ENCODE measurements around the gene UBAP2. TPM values are rescaled to one million over a fixed set of nuclear protein-coding genes. Genes with fewer than 3 reads are reported as not detected.

The UBAP2 gene
- total RNA-seq, 1 experiment from 2014 or later = 62.5 TPM

DNA sequence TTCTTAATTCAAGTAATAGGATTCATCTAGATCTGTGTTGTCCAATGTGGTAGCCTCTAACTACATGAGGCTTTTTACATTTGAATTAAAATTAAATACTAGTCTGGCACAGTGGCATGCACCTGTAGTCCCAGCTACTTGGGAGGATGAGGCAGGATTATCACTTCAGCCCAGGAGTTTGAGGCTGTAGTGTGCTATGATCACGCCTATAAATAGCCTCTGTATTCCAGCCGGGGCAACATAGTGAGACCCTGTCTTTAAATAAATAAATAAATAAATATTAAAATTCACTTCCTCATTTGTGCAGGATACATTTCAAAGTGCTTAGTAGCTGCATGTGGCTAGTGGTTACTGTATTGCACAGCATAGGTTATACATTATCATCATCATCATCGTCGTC, 139.9 kb downstream of the UBAP2 start:
- intact Hi-C loops (cut with micrococcal nuclease; ENCODE audit: unreplicated experiment) = no loop called here

DNA sequence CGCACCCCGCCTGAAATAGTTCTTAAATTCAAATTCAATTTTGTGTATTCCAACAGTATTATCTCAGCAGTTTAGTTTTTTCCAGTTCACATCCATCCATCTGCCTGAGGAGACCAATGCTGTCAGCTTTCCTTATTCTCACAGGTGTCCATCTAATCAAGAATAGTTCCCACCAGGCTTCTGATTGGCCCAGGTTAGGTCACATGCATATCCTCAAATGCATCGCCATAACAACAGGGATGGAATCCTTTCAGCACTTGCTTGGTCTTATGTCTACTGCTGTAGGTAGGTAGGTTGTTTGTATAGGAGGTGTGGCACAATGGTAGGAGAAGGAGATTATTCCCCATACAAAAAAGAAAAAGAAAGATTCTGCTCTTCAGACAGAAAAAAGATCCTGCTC, 140.6 kb downstream of the UBAP2 start:
- Histone ChIP-seq H3K9me3 (ENCODE audit: low read depth, low read length, poor library complexity, severe bottlenecking) (no peaks in the 10 kb centered on the region), H3K36me3 (ENCODE audit: insufficient read depth, low read length, poor library complexity, severe bottlenecking) (peaks cover 24% of the 10 kb centered on the region), H3K27ac (ENCODE audit: low read depth, low read length, poor library complexity, severe bottlenecking) (no peak overlapping the region), H3K27me3 (replicated peaks; ENCODE audit: insufficient read depth, low read depth, low read length, poor library complexity) (no peaks in the 10 kb centered on the region), H3K4me3 (ENCODE audit: low read depth, low read length, poor library complexity, severe bottlenecking) (no peak overlapping the region), H3K4me1 (ENCODE audit: insufficient read depth, low read length, poor library complexity, severe bottlenecking) (peaks cover 13% of the 10 kb centered on the region)
- no TSS peak for BruUV-seq (replicated peaks)
- POLR2A ChIA-PET (ENCODE audit: low non-redundant PET) = no interaction called here
- CTCF ChIA-PET = no interaction called here
- TF ChIP-seq EZH2 (IDR thresholded peaks at IDR 0.05; ENCODE audit: borderline replicate concordance, low read depth, low read length, poor library complexity, severe bottlenecking) = no peak
- TF ChIP-seq, protein P1, sequence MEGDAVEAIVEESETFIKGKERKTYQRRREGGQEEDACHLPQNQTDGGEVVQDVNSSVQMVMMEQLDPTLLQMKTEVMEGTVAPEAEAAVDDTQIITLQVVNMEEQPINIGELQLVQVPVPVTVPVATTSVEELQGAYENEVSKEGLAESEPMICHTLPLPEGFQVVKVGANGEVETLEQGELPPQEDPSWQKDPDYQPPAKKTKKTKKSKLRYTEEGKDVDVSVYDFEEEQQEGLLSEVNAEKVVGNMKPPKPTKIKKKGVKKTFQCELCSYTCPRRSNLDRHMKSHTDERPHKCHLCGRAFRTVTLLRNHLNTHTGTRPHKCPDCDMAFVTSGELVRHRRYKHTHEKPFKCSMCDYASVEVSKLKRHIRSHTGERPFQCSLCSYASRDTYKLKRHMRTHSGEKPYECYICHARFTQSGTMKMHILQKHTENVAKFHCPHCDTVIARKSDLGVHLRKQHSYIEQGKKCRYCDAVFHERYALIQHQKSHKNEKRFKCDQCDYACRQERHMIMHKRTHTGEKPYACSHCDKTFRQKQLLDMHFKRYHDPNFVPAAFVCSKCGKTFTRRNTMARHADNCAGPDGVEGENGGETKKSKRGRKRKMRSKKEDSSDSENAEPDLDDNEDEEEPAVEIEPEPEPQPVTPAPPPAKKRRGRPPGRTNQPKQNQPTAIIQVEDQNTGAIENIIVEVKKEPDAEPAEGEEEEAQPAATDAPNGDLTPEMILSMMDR (conservative IDR thresholded peaks at IDR 0.05; ENCODE audit: low read depth, low read length) = no peak
- DNase-seq (ENCODE audit: low spot score) = no peak
- intact Hi-C loops (cut with micrococcal nuclease; ENCODE audit: unreplicated experiment) = no loop called here

More for the DNA sequence above, 139.9 kb downstream of the UBAP2 start:
- BruUV-seq (replicated peaks) = no TSS peak
- H3K27ac ChIP-seq (ENCODE audit: low read depth, low read length, poor library complexity, severe bottlenecking) = no peak overlapping the region
- CTCF ChIA-PET = no interaction called here
- no peaks in the 10 kb centered on the region for H3K9me3 ChIP-seq (ENCODE audit: low read depth, low read length, poor library complexity, severe bottlenecking)
- H3K36me3 ChIP-seq (ENCODE audit: insufficient read depth, low read length, poor library complexity, severe bottlenecking) = peaks cover 30% of the 10 kb centered on the region
- no peak overlapping the region for H3K4me3 ChIP-seq (ENCODE audit: low read depth, low read length, poor library complexity, severe bottlenecking)
- peaks cover 12% of the 10 kb centered on the region for H3K4me1 ChIP-seq (ENCODE audit: insufficient read depth, low read length, poor library complexity, severe bottlenecking)
- POLR2A ChIA-PET (ENCODE audit: low non-redundant PET) = no interaction called here
- TF ChIP-seq, protein P1 (conservative IDR thresholded peaks at IDR 0.05; ENCODE audit: low read depth, low read length) = no peak
- no peak for TF ChIP-seq EZH2 (IDR thresholded peaks at IDR 0.05; ENCODE audit: borderline replicate concordance, low read depth, low read length, poor library complexity, severe bottlenecking)
- H3K27me3 ChIP-seq (replicated peaks; ENCODE audit: insufficient read depth, low read depth, low read length, poor library complexity) = no peaks in the 10 kb centered on the region
- no peak for DNase-seq (ENCODE audit: low spot score)

DNA sequence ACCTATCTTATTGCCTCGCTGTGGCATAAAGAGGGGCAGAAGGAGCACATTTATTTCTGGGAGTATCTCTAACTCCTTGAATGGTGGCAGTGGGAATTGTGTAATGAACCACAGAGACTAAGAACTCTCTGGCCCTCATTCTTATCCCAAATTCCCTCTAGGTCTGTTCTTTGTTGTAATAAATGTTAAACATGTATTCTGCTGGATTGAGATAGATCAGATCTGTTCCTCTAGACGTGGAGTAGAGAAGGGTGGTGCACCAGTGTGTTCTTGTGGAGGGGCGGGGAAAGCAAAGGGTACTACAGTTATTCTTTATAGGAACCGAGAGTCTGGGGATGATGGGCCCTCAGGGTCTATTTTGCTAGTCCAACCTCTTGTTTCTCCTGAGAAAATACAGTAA, 141.3 kb downstream of the UBAP2 start:
- Histone ChIP-seq H3K9me3 (ENCODE audit: low read depth, low read length, poor library complexity, severe bottlenecking) (no peaks in the 10 kb centered on the region), H3K4me3 (ENCODE audit: low read depth, low read length, poor library complexity, severe bottlenecking) (no peak overlapping the region), H3K27ac (ENCODE audit: low read depth, low read length, poor library complexity, severe bottlenecking) (no peak overlapping the region), H3K36me3 (ENCODE audit: insufficient read depth, low read length, poor library complexity, severe bottlenecking) (peaks cover 18% of the 10 kb centered on the region), H3K4me1 (ENCODE audit: insufficient read depth, low read length, poor library complexity, severe bottlenecking) (peaks cover 21% of the 10 kb centered on the region), H3K27me3 (replicated peaks; ENCODE audit: insufficient read depth, low read depth, low read length, poor library complexity) (no peaks in the 10 kb centered on the region)
- intact Hi-C loops (cut with micrococcal nuclease; ENCODE audit: unreplicated experiment) = no loop called here
- POLR2A ChIA-PET (ENCODE audit: low non-redundant PET) = no interaction called here
- no peak for DNase-seq (ENCODE audit: low spot score)
- TF ChIP-seq, protein P1 (conservative IDR thresholded peaks at IDR 0.05; ENCODE audit: low read depth, low read length) = no peak
- BruUV-seq (replicated peaks) = no TSS peak
- CTCF ChIA-PET = no interaction called here
